Sciatic nerve (tissue), 2 donors: ENCODE data around the gene MRPS34. TPM values are rescaled to one million over a fixed set of nuclear protein-coding genes. Genes with fewer than 3 reads are reported as not detected.
"Not testable (repeated sequence)": the region's sequence is repeated elsewhere in the genome, so short reads cannot be mapped to it uniquely, and the experiment has no call there.

Experiments
- ATAC-seq: fragments of 200-7000 bp; cut with Tn5 transposase; one replicate; pipeline ENCODE4 v1.9.1; 2020; ENCODE audit warnings: mild to moderate bottlenecking, moderate library complexity
- DNase-seq: peaks from one replicate; pipeline ENCODE4 v3.0.0-alpha.2; 2020; ENCODE audit warnings: low spot score
- intact Hi-C: fragments of 100-400 bp; cut with DNase I; formaldehyde crosslinking; loops from one replicate; pipeline ENCODE4 v1.14.2; 2022
- total RNA-seq: library from RNA; stranded (reverse); fragmentation: NEBNext Ultra II Directional; extraction: Animal tissue kit (Norgen Biotek cat#: 25700); gene quantifications from one replicate; pipeline ENCODE4 v1.2.1, GENCODE V29; 2021
- donor health status: DM: no; HTN: no; CAD: no.
- donor health status: DM: no; HTN: no; CAD: no.

Gene MRPS34
- total RNA-seq, 1 donor from 2014 or later: 42.7 TPM

GRCh38 chr16:1800701-1801100 is 27.8 kb upstream of the MRPS34 start:
- no peak for ATAC-seq
- no peak for DNase-seq
- intact Hi-C loops: no loop called here

GRCh38 chr16:1799263-1799662 is 26.3 kb upstream of the MRPS34 start:
- ATAC-seq, DNase-seq, intact Hi-C loops: not testable (repeated sequence)

GRCh38 chr16:1794908-1795666 is 22.2 kb upstream of the MRPS34 start:
- no peak for DNase-seq
- no peak for ATAC-seq
- intact Hi-C loops: no loop called here

- ATAC-seq (no peak), DNase-seq (no peak)
- intact Hi-C loops: no loop called here
Measured at GRCh38 chr16:1794221-1794871, 21.4 kb upstream of the MRPS34 start.

- ATAC-seq (no peak), DNase-seq (no peak)
- intact Hi-C loops: no loop called here
Measured at GRCh38 chr16:1793578-1794220, 20.8 kb upstream of the MRPS34 start, which contains the start of gene IGFALS. IGFALS (minus strand) TSS chr16:1793705; CDS start chr16:1793652, 53 bp downstream.

GRCh38 chr16:1792836-1793577 is 20.1 kb upstream of the MRPS34 start:
- intact Hi-C loops: no loop called here
- no peak for ATAC-seq

GRCh38 chr16:1791943-1792812 is 19.2 kb upstream of the MRPS34 start:
- ATAC-seq (no peak), DNase-seq (peak; percentile 58)
- intact Hi-C loops: no loop called here

More at GRCh38 chr16:1792836-1793577, 20.1 kb upstream of the MRPS34 start:
- DNase-seq: peak; percentile 57

- DNase-seq: no peak
- intact Hi-C loops: no loop called here
- no peak for ATAC-seq
Measured at GRCh38 chr16:1791256-1791942, 18.5 kb upstream of the MRPS34 start.

GRCh38 chr16:1790611-1791255 is 17.8 kb upstream of the MRPS34 start:
- DNase-seq (no peak), ATAC-seq (no peak)
- intact Hi-C loops: no loop called here

- intact Hi-C loops: no loop called here
- DNase-seq (peak; percentile 53), ATAC-seq (no peak)
Measured at GRCh38 chr16:1790261-1790610, 17.3 kb upstream of the MRPS34 start.

GRCh38 chr16:1789643-1790045 is 16.7 kb upstream of the MRPS34 start:
- DNase-seq (peak; percentile 55), ATAC-seq (no peak)
- intact Hi-C loops: no loop called here

GRCh38 chr16:1788708-1789100 is 15.8 kb upstream of the MRPS34 start:
- ATAC-seq (no peak), DNase-seq (peak; percentile 56)
- intact Hi-C loops: no loop called here

GRCh38 chr16:1788095-1788707 is 15.3 kb upstream of the MRPS34 start:
- no peak for ATAC-seq
- intact Hi-C loops: no loop called here
- peak; percentile 56 for DNase-seq

GRCh38 chr16:1787322-1788094 is 14.6 kb upstream of the MRPS34 start:
- intact Hi-C loops: no loop called here
- peak; percentile 56 for DNase-seq
- no peak for ATAC-seq

GRCh38 chr16:1787056-1787321 is 14.1 kb upstream of the MRPS34 start:
- intact Hi-C loops: no loop called here

GRCh38 chr16:1786242-1787055 is 13.5 kb upstream of the MRPS34 start:
- ATAC-seq (no peak), DNase-seq (peak; percentile 58)
- intact Hi-C loops: no loop called here

More at GRCh38 chr16:1787056-1787321, 14.1 kb upstream of the MRPS34 start:
- DNase-seq (no peak), ATAC-seq (no peak)
